Brain microvascular endothelial cell (primary cell): ENCODE data around the gene TMEM135.
"Not testable (repeated sequence)": the region's sequence is repeated elsewhere in the genome, so short reads cannot be mapped to it uniquely, and the experiment has no call there.

Experiments used
- DNase-seq: peaks from one replicate; pipeline ENCODE4 v3.0.0-alpha.2; 2020
- H3K27ac ChIP-seq: fragments of 250-450 bp; sonication (Bioruptor Pico); 2 replicates; pipeline ENCODE4 v1.5.1; 2020; ENCODE audit warnings: mild to moderate bottlenecking, moderate library complexity
- H3K27me3 ChIP-seq: fragments of 250-450 bp; sonication (Bioruptor Pico); replicated peaks from 2 replicates; pipeline ENCODE4 v1.5.1; 2020; ENCODE audit warnings: mild to moderate bottlenecking
- H3K36me3 ChIP-seq: fragments of 250-450 bp; sonication (Bioruptor Pico); replicated peaks from 2 replicates; pipeline ENCODE4 v1.5.1; 2020; ENCODE audit warnings: mild to moderate bottlenecking
- H3K4me3 ChIP-seq: 2 replicates; pipeline ENCODE4 v1.5.1; 2011; ENCODE audit warnings: low read depth, mild to moderate bottlenecking, control low read depth, low read length, moderate library complexity
- in situ Hi-C: cut with HindIII; loops from 2 replicates; pipeline ENCODE4 v1.10.0; 2017; ENCODE audit warnings: low sequenced_read_pairs, low pct_ligation_motif_present
- TF ChIP-seq, protein P1 (sequence below): IDR thresholded peaks from 2 replicates; pipeline ENCODE4 v1.5.1; 2011; ENCODE audit warnings: low read depth, mild to moderate bottlenecking, moderate library complexity, low read length, control low read depth, inconsistent platforms; ENCODE audit errors: missing control alignments

Gene TMEM135

DNA sequence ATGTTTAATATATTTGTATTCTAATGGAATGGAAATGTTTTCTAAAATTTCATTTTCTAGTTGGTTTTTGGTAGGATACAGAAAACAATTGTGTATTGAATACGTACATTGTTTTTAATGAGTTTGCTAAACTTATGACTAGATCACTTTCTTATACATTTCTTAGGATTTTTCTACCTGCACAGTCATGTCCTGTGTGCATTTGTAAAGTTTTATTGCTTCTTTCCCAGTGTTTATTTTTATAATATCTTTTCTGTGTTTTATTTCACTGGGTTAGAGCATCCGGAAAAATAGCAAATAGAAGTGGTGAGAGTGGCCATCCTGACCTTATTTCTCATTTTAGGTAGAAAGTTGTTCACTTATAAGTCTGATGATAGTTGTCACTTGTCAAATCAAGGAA is 103.6 kb downstream of the TMEM135 start:
- Histone ChIP-seq H3K36me3 (no peaks in the 10 kb centered on the region), H3K27ac (no peak overlapping the region), H3K4me3 (no peak overlapping the region), H3K27me3 (no peaks in the 10 kb centered on the region)
- in situ Hi-C loops, result no loop called here
- DNase-seq, result no peak
- TF ChIP-seq, protein P1, sequence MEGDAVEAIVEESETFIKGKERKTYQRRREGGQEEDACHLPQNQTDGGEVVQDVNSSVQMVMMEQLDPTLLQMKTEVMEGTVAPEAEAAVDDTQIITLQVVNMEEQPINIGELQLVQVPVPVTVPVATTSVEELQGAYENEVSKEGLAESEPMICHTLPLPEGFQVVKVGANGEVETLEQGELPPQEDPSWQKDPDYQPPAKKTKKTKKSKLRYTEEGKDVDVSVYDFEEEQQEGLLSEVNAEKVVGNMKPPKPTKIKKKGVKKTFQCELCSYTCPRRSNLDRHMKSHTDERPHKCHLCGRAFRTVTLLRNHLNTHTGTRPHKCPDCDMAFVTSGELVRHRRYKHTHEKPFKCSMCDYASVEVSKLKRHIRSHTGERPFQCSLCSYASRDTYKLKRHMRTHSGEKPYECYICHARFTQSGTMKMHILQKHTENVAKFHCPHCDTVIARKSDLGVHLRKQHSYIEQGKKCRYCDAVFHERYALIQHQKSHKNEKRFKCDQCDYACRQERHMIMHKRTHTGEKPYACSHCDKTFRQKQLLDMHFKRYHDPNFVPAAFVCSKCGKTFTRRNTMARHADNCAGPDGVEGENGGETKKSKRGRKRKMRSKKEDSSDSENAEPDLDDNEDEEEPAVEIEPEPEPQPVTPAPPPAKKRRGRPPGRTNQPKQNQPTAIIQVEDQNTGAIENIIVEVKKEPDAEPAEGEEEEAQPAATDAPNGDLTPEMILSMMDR, result no peak

DNA sequence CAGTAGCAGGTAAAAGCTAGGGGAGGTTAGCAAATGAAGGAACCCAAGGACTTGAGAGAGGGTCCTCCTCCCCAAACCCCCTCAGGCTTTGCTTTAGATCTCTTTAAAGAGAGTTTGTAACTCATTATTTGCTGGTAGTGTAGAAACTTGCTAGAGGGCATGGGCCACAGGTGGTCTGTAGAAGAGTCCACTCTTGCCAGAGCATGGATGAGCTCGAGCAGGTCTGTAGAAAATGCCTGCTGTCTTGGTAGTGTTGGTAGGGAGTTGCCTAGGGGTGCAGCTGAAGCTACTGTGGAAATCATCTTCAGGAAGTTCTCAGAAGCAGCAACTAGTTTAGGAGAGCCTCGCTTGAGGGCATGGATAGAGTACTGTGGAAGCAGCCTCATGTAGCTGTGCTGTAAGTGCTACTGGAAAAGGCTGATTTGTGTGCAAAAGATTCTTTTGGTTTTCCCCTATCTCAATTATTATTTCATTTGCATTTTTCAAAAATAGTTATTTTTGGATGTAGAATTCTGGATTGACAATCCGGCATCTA is 104.3 kb downstream of the TMEM135 start:
- Histone ChIP-seq H3K36me3 (no peaks in the 10 kb centered on the region), H3K4me3 (no peak overlapping the region), H3K27ac (no peak overlapping the region), H3K27me3 (no peaks in the 10 kb centered on the region)
- TF ChIP-seq, protein P1, result no peak
- in situ Hi-C loops, result no loop called here
- no peak for DNase-seq

DNA sequence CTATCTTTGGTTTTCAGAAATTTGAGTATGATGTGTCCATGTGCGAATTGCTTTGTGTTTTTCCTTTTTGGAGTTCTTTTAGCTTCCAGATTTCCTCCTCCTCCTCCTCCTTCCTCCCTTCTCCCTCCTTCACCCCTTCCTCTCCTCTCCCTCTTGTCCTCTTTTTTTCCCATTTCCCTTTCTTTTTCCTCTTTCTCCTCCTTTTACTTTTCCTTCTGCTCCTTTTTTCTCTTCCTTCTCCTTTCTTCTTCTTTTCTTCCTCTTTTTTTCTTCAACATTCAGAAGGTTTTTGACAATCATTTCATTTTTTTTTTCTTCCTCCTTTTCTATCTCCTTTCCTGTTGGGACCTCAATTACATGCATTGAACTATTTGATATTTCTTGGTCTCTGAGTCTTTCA is 104.9 kb downstream of the TMEM135 start:
- TF ChIP-seq, protein P1, result no peak
- in situ Hi-C loops, result no loop called here
- Histone ChIP-seq H3K36me3 (no peaks in the 10 kb centered on the region), H3K27me3 (no peaks in the 10 kb centered on the region), H3K4me3 (no peak overlapping the region), H3K27ac (no peak overlapping the region)
- DNase-seq, result no peak

DNA sequence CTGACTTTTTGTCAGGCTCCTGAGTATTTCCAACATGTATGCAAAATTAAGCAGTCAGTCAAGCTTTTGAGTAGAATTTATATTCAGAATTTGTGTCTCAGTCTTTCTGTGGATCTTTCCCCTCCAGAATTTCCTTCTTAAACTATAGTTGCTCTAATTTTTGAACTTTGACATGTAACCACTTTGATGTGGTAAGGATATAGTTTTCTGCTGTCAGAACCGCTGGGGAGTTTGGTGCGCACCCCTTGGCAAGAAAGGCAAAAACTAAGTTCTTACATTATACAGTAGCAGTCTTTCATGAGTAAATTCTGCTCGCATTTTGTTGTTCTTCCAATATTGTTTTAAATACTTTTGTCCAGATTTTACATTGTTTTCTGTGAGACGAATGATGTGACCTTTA is 105.9 kb downstream of the TMEM135 start:
- H3K27ac ChIP-seq, result no peak overlapping the region
- H3K4me3 ChIP-seq, result no peak overlapping the region
- DNase-seq, result no peak
- H3K36me3 ChIP-seq, result no peaks in the 10 kb centered on the region
- TF ChIP-seq, protein P1, result no peak
- in situ Hi-C loops, result no loop called here
- H3K27me3 ChIP-seq, result no peaks in the 10 kb centered on the region

DNA sequence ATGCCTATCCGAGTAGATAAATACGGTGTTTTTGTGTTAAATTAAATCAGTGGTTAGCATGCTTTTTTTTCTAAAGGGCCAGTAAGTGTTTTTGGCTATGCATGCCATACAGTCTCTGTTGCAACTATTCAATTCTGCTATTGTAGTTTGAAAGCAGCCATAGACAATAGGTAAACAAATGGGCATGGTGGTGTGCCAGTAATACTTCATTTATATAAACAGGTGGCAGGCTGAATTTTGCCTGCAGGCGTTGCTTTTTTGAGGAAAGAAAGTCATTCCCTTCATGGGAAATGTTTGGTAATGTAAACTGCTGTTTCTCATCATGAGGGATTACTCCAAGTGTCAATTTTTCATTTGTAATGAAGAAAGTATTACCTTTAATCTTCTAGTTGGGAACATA is 106.5 kb downstream of the TMEM135 start:
- in situ Hi-C loops, result no loop called here
- Histone ChIP-seq H3K4me3 (no peak overlapping the region), H3K27ac (no peak overlapping the region), H3K27me3 (no peaks in the 10 kb centered on the region), H3K36me3 (no peaks in the 10 kb centered on the region)
- no peak for DNase-seq
- TF ChIP-seq, protein P1, result no peak

DNA sequence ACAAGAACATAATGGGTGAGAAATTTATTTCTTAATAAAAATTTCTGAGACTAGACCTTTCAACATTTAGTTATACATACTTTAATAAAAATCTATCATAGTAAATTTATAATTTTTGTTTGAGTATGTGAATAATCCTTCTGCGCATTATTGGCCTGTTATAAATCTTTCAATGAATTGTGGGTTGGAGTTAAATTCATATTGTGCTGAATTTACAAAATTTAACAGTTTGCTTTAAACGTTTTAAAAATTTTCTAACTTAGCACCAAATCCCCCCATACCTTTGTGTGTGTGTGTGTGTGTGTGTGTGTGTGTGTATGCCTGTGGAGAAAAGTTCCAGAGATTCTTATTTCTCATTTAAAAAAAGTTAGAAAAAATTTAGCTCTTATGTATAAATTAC is 111.0 kb downstream of the TMEM135 start:
- Histone ChIP-seq H3K27ac (no peak overlapping the region), H3K4me3 (no peak overlapping the region), H3K27me3 (no peaks in the 10 kb centered on the region), H3K36me3 (no peaks in the 10 kb centered on the region)
- TF ChIP-seq, protein P1, result no peak
- no peak for DNase-seq
- in situ Hi-C loops, result no loop called here

DNA sequence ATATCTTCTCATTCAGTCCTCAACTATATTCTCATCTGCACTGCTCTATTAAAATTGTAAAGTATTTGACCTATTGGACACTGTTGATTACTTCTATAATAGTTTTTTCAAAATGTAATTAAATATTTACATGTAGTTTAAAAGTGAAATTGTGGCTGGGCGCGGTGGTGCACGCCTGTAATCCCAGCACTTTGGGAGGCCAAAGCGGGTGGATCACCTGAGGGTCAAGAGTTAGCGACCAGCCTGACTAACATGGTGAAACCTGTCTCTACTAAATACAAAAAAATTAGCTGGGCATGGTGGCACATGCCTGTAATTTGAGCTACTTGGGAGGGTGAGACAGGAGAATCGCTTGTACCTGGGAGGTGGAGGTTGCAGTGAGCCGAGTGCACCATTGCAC is 112.0 kb downstream of the TMEM135 start:
- not testable (repeated sequence) for H3K27me3 ChIP-seq, DNase-seq

More for the DNA sequence above, 112.0 kb downstream of the TMEM135 start:
- H3K36me3 ChIP-seq, H3K4me3 ChIP-seq, H3K27ac ChIP-seq, in situ Hi-C loops: not testable (repeated sequence)
